Activated CD8-positive, alpha-beta memory T cell treated with anti-CD3 and anti-CD28 coated beads for 1 hour (primary cell): Measurements from ENCODE around the gene RNF152.
A peak's percentile ranks its signal among the peaks of the same experiment; 100 is the strongest.

ENCODE experiments used
- DNase-seq, 2 donors: peaks; one replicate each; pipeline ENCODE4 v3.0.0-alpha.2; 2020; ENCODE audit warnings: low read depth in 1 of 2; ENCODE audit errors: extremely low read depth in 1 of 2

Gene RNF152

DNA sequence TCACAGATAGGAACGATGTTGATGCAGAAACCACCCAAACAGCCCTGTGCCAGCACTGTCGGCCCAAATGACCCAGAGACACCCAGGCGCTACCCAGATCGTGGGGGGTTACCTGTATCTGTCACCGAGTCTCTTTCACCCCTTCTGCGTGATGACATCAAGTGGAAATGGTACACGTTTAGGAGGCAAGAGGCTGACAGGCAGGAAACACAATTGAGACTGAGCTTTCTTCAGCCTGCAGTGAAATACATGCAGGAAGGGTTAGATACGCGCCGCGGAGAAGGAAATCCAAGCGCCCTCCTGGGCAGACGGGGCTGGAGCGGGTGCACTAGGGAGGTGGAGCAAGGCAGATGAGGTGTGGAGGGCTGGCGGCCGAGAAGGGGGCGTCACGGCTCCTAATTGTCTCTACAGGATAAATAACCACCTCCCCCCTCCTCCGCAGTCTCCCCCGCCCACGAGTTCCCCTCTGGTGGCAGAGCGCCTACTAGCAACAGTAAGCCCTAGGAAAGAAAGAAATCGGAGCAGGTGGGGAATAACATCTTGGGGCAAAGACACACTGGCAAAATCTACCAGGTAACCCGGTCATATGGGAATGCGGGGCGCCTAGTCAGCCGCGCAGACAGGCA is at the start of gene RNF152:
TSS of gene RNF152 (minus strand) at position 325 of the 626 bp plus-strand sequence. CDS start 76,544 bp downstream, outside the sequence.
- DNase-seq: peak in 1 of 2 donors; percentile 4

GRCh38 chr18:61941948-61942471 is 49.2 kb upstream of the RNF152 start:
- no peak for DNase-seq

- DNase-seq: no peak
These were observed 46.4 kb upstream of the RNF152 start for GRCh38 chr18:61939046-61939674.

DNA sequence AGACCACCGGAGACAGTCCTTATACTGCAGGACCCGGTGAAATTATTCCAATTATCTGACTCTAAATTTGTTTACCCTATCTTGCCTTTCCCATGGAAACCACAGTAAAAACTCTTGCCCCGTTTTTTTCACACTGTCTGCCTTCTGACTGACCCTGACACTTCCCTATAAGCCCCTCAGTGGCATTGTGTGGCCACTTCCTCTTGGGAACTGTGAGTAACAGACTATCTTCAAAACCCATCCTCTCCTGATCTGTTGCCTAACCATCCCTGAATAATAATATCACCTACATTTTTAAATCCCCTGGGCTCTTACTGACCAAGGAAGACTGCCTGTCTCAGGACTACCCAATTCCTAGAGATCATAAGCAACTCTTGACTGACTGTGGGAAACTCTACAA is 42.6 kb upstream of the RNF152 start:
- no peak for DNase-seq

DNA sequence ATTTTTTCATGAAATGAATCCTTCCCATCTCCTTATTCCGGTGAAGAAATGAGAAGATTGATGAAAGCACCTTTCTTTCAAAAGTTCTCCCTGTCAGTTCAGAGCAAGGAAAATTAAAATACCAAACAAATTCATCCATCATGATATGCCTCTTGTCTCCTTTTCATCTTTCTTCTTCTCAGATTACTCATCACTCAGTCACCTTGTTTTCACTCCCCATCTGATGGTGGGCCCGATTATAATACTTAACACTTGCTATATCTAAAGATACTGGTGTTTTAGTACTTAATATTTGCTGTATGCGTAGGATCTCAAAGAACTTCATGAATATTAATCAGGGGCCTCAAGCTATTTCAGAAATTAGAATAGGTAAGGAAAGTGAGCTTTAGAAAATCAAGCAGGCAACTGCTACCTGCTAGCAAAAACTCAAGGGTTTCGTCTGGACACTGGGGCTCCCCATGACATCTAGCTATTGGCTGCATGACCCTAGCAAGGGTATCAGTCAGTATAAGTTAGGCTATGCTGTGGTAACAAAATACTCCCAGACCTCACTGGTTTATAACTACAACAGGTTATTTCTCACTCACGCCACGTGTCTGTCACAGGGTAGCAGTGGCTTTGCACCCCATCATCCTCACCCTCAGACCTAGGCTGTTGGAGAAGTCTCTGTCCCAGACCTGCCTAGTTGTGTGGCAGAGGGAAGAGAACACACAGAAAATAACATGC is 39.0 kb upstream of the RNF152 start:
- no peak for DNase-seq

DNA sequence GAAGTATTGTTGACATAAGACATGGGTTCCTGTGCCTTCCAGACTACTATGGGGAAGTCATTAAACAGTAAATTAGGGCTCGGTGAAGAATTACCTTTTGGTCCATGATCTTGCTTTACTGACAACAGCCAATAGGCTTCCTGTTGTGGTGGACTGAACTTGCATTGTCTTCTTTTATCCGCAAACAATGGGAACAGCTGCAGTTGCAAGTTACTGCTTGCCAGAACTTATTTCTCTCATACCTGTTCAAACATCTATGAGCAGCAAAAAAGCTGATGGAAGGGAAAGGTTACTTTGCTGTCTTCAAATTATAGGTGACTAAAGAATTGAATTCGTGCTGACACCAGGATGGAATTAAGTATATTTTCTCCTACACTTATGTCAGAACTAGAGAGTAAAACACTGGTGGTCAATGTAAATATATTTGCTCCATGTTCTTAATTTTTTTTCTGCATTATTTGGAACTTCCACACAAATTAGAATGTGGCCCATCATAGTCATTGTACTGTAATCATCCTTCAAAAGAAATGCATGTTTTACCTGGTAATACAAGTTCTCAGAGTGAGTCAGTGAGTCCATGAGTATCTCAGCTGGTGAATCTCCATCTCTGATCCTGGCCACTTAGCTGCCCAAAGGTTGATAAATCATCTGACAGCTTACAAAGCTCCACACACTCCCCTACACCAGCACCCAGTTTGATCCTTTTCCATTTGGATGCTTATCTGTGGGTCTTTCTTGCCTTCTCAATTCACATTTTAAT is 37.3 kb upstream of the RNF152 start:
- DNase-seq: no peak

- DNase-seq: no peak
These were observed 33.7 kb upstream of the RNF152 start for GRCh38 chr18:61926532-61926931.

DNA sequence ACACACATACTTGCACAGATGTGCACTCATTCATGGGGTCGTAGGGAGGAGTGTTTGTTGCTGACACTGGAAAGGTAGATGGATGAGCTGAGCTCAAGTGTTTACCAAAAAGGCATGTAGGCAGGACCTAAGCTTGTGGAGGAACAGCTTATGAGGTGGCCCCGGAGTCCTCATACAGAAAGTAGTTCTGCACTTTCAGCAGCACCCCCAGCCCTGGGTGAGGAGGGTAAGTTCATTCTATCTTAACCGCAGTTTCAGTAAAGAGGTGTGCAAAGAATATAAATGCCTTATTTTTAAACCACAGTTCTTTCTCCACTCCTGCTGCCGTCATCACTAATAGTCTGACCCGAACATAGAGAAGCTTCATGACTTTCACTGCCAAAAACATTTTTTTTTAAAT is 31.7 kb upstream of the RNF152 start:
- no peak for DNase-seq

- DNase-seq: no peak
These were observed 29.6 kb upstream of the RNF152 start for GRCh38 chr18:61922435-61922834.

DNA sequence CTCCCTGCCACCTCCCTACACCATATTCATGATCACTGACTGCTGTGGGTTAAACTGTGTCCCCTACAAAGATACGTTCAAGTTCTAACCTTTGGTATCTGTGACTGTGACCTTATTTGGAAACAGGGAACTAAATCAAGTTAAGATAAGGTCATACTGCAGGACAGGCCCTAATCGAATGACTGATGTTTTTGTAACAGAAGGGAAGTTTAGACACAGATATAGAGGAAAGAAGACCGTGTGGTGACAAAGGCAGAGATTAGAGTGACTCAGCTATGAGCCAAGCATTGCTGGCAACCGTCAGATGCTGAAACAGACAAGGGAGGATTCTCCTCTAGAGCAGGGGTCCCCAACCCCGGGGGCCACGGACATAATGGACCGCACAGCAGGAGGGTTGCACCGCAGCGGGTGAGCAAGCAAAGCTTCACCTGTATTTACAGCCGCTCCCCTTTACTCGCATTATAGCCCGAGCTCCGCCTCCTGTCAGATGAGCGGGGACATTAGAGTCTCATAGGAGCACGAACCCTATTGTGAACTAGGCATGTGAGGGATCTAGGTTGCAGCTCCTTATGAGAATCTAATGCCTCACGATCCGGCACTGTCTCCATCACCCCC is 28.9 kb upstream of the RNF152 start:
- DNase-seq: no peak

DNA sequence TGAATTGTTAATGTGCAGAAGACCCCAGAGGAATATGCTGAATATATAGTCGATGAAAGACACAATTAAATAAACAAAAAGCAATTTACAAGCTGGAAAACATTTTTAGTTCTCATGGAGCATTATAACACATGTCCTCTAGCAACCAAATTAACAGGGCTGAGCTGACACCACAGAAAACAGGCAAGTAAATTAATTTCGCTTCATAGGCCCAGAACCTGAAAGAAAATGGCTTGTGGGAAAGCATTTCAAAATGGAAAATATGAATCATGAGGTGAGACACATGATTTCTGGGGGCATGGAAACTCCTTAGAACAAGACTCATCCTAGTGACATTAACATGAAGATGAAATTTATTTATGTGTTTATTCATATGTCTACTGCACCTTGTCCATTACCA is 25.0 kb upstream of the RNF152 start:
- no peak for DNase-seq

DNA sequence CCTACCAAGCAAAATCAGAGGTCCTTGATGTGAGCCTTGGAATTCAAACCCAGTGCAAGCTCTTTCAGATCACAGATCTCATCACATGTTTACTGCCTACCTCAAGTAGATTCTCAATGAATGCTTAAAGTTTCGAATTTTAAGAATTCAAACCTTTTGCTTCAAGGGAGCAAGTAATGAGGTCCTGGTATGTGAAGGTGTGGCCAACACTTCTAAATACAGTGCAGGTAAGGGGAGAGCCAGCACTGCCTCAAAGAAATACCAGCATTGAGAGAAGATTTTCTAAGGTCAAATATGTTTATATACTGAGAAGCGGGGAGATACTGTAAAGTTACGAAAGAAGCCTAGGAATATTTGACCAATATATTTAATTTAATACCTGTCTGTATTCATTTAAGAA is 19.7 kb upstream of the RNF152 start:
- no peak for DNase-seq

GRCh38 chr18:61910101-61910500 is 17.3 kb upstream of the RNF152 start:
- DNase-seq: no peak

DNA sequence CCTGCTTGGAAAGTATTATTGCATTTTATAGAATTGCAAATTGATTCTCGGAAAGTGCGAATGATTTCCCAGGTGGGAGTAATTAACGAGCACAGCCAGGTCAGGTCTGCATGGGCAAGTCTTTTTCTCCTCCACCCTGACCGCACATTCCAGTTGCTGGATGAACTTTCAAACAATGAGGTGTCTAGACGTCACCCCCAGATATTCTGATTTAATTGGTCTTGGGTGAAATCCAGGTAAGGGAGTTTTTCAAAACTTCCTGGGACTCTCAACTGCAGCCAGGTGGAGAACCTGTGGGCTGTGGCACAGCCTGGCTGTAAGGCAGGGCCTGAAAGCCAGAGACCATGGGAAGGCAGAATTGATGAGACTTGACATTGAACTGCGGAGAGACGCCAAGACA is 15.9 kb upstream of the RNF152 start:
- no peak for DNase-seq

DNA sequence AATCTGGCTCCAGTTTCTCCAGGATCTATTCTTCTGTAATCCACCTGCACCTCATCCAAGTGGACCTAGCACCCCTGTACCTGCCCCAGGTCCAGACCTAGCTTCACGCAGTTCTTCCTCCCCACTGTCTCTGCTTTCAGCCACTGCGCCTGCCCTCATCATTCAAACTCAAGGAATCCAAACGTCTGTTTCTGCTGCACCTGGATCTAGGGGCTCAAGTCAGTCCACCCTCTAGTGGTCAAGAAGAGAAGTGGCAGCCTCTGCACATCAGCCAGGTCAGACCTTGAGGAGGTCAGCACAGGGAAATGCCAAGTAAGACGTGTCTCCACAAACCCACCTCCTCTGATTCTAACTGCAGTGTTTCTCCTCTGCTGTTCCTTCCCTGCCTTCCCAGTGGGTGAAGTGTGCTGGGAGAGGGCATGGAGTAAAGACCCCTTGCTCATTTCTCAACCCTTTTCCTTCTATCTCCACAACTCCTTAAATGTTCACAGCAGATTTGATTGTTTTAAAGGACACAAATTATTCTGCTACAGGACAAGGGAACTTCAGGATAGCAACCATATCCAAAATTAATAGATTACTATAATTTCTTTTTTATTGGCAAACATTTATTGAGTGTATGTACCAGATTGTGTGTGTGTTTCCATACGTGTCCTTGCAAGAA is 8.6 kb upstream of the RNF152 start:
- peak in 1 of 2 donors; percentile 5 for DNase-seq

GRCh38 chr18:61900504-61901281 is 7.9 kb upstream of the RNF152 start:
- DNase-seq: no peak

DNA sequence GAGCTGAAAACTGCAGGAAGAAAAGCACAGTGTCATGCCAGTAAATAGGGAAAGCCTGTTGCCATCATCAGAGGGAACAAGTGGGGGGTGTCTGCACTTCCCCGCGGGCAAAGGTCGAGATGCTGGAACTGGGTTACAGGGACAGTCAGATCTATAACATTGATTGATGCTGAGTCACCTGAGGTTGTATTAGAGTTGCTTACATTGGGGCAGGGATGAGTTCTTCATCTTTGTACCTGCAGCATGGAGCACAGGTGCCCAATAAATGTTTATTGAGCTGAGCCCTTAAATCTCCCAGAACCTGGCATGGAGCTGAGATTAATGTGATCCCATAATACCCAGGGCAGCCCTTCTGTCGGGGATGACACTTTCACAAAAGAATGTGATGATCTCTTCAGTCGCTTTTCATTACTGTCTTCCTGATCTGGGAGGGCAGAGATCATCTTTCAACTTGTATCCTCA is 5.9 kb upstream of the RNF152 start:
- no peak for DNase-seq

DNA sequence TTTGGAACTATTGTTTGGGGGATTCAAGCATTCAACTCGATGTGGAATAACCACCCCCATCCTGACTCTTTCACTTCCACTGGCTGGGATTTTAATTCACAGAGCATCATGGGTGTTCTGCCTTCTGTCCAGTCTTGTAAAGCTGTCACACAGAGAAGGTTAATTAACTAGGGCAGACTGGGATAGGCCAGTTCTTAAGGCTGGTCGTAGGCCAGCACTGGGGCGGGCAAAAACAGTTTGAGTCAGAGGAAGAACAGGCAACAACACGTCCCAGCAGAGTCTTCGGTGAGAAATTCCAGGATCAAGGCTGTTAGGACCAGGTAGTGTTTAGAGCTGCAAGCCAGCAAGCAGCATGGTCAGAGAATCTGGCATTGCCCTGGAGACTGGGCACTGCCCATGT is 4.0 kb upstream of the RNF152 start:
- DNase-seq: no peak

DNA sequence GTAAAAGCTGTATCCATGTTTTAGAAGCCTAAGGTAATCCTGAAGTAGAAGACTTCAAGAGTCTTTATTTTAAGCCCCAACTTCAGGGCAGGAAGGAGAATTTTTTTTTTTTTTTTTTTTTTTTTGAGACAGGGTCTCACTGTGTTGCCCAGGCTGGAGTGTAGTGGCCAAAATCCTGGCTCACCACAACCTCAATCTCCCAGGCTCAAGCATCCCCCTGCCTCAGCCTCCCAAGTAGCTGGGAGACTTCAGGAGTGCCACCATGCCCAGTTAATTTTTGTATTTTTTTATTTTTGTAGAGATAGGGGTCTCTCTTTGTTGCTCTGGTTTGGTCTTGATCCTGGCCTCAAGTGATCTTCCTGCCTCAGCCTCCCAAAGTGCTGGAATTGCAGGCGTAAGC is 3.3 kb upstream of the RNF152 start:
- DNase-seq: no peak
